HCT116 (cell line): ENCODE data around the gene GPD1L. TPM values are rescaled to one million over a fixed set of nuclear protein-coding genes. Genes with fewer than 3 reads are reported as not detected.

Experiments
- ATAC-seq: fragments of 200-7000 bp; cut with Tn5 transposase; 2 replicates; pipeline ENCODE4 v1.9.1; 2020; ENCODE audit warnings: mild to moderate bottlenecking, moderate library complexity
- BruUV-seq: library from RNA; stranded (reverse); fragments of 400-500 nt; replicated peaks from 2 replicates; lab custom pipeline; 2021; lab: Mats Ljungman, UMichigan
- CTCF ChIA-PET: fragments of 300-600 bp; sonication (Branson Sonifier 250); formaldehyde crosslinking; loops from one replicate; lab custom pipeline; 2021; ENCODE audit warnings: antibody characterized with exemption; lab: Charles Lee
- POLR2A ChIA-PET: fragments of 300-600, 350-600 bp; sonication (Branson Sonifier 250); formaldehyde crosslinking; loops from one replicate; lab custom pipeline; 2021; ENCODE audit warnings: antibody characterized with exemption; lab: Charles Lee
- RAD21 ChIA-PET, 2 experiments: fragments of 300-600 bp; sonication (Branson Sonifier 250); formaldehyde crosslinking; loops; one replicate each; lab custom pipeline; 2023; ENCODE audit warnings: low total read pairs in 2 of 2; ENCODE audit not compliant: uncharacterized antibody in 2 of 2, unreplicated experiment in 2 of 2, low non-redundant PET in 1 of 2; lab: Charles Lee
- DNase-seq: peaks from one replicate; pipeline ENCODE4 v3.0.0-alpha.2; 2010; ENCODE audit warnings: low read depth, low spot score
- H2AFZ ChIP-seq: fragments of 200-600 bp; shearing (Covaris generic), sonication (generic); 2 replicates; pipeline ENCODE4 v1.6.1; 2017; ENCODE audit warnings: low read depth, mixed run types, mixed read lengths, antibody characterized with exemption, low read length; ENCODE audit not compliant: poor library complexity, severe bottlenecking
- H3K27ac ChIP-seq: 2 replicates; pipeline ENCODE4 v1.5.1; 2012; ENCODE audit warnings: low read depth, low read length
- H3K27me3 ChIP-seq: fragments of 200-600 bp; sonication (generic); 2 replicates; pipeline ENCODE4 v1.6.1; 2016; ENCODE audit warnings: mixed run types, low read length, mixed read lengths; ENCODE audit not compliant: insufficient read depth
- H3K36me3 ChIP-seq, 2 experiments: fragments of 200-500 bp in 1 of 2; fragments of 200-600 bp in 1 of 2; sonication (Bioruptor generic) in 1 of 2; sonication (generic) in 1 of 2; 2 replicates each; pipeline versions ENCODE4 v1.5.1 to v1.6.1; 2014 to 2016; ENCODE audit warnings: low read length in 2 of 2, inconsistent platforms in 1 of 2, mixed read lengths in 1 of 2, mixed run types in 1 of 2; ENCODE audit not compliant: insufficient read depth in 2 of 2, control insufficient read depth in 1 of 2
- H3K4me1 ChIP-seq, 2 experiments: fragments of 200-600 bp in 1 of 2; sonication (generic) in 1 of 2; 2 replicates each; pipeline versions ENCODE4 v1.5.1 to v1.6.1; 2012 to 2017; ENCODE audit warnings: low read length in 2 of 2, inconsistent platforms in 1 of 2, mild to moderate bottlenecking in 1 of 2, mixed read lengths in 1 of 2, mixed run types in 1 of 2, moderate library complexity in 1 of 2; ENCODE audit not compliant: insufficient read depth in 2 of 2, control insufficient read depth in 1 of 2
- H3K4me2 ChIP-seq: fragments of 200-600 bp; sonication (generic); 2 replicates; pipeline ENCODE4 v1.6.1; 2017; ENCODE audit warnings: mixed run types, low read length, mixed read lengths
- H3K4me3 ChIP-seq, 2 experiments: fragments of 200-600 bp in 1 of 2; sonication (generic) in 1 of 2; replicated peaks in 1 of 2; 2 replicates each; pipeline ENCODE4 v1.5.1; 2011 to 2016; ENCODE audit warnings: low read length in 2 of 2, control low read depth in 1 of 2, low read depth in 1 of 2, mild to moderate bottlenecking in 1 of 2, mixed read lengths in 1 of 2, mixed run types in 1 of 2
- H3K79me2 ChIP-seq: fragments of 200-600 bp; sonication (generic); 2 replicates; pipeline ENCODE4 v1.6.1; 2017; ENCODE audit warnings: mild to moderate bottlenecking, mixed run types, low read length, moderate library complexity, mixed read lengths; ENCODE audit not compliant: insufficient read depth
- H3K9ac ChIP-seq: fragments of 200-600 bp; sonication (generic); 2 replicates; pipeline ENCODE4 v1.6.1; 2016; ENCODE audit warnings: low read length, mixed read lengths
- H3K9me2 ChIP-seq: fragments of 200-600 bp; sonication (generic), shearing (Covaris generic); 2 replicates; pipeline ENCODE4 v1.6.1; 2017; ENCODE audit warnings: mixed run types, mild to moderate bottlenecking, moderate library complexity; ENCODE audit not compliant: insufficient read depth
- H3K9me3 ChIP-seq, 2 experiments: fragments of 200-500 bp in 1 of 2; fragments of 200-600 bp in 1 of 2; sonication (Bioruptor generic) in 1 of 2; sonication (generic) in 1 of 2; 2 replicates each; pipeline ENCODE4 v1.6.1; 2014 to 2017; ENCODE audit warnings: low read length in 2 of 2, mixed read lengths in 2 of 2, inconsistent platforms in 1 of 2, low read depth in 1 of 2, mild to moderate bottlenecking in 1 of 2, mixed run types in 1 of 2, moderate library complexity in 1 of 2; ENCODE audit not compliant: control insufficient read depth in 1 of 2, insufficient read depth in 1 of 2
- H4K20me1 ChIP-seq: fragments of 200-600 bp; sonication (generic), shearing (Covaris generic); 2 replicates; pipeline ENCODE4 v1.6.1; 2017; ENCODE audit warnings: mixed run types, mild to moderate bottlenecking, moderate library complexity; ENCODE audit not compliant: insufficient read depth
- CBX3 ChIP-seq: IDR thresholded peaks from 2 replicates; pipeline ENCODE4 v1.6.1; 2012; ENCODE audit warnings: low read depth
- POLR2A ChIP-seq: IDR thresholded peaks from 2 replicates; pipeline ENCODE4 v1.7.0; 2011; ENCODE audit warnings: borderline replicate concordance; ENCODE audit not compliant: insufficient read depth, insufficient read length; ENCODE audit errors: extremely low read depth
- RAD21 ChIP-seq: IDR thresholded peaks from 2 replicates; pipeline ENCODE4 v1.6.1; 2012; ENCODE audit warnings: low read depth, mild to moderate bottlenecking
- intact Hi-C: fragments of 100-400 bp; cut with micrococcal nuclease; formaldehyde crosslinking; loops from 2 replicates; pipeline ENCODE4 v1.10.0; 2022
- total RNA-seq: library from RNA; stranded (reverse); gene quantifications from one replicate; pipeline ENCODE4 v1.2.1, GENCODE V29; 2021; ENCODE audit not compliant: unreplicated experiment
- TF ChIP-seq, protein P1 (sequence below): IDR thresholded peaks from 2 replicates; pipeline ENCODE4 v1.6.1; 2012
- TF ChIP-seq, protein P2 (sequence below): IDR thresholded peaks from 2 replicates; pipeline ENCODE4 v1.6.1; 2011; ENCODE audit warnings: mild to moderate bottlenecking, low read length, moderate library complexity; ENCODE audit not compliant: insufficient replicate concordance; ENCODE audit errors: extremely low read depth
- TF ChIP-seq, protein P3 (sequence below), 3 experiments: fragments of 200-600 bp in 1 of 3; sonication (generic) in 1 of 3; IDR thresholded peaks in 2 of 3; conservative IDR thresholded peaks in 1 of 3; 2 replicates each; pipeline ENCODE4 v1.5.1; 2012 to 2017; ENCODE audit warnings: low read depth in 2 of 3, low read length in 2 of 3, antibody characterized with exemption in 1 of 3, borderline replicate concordance in 1 of 3, control low read depth in 1 of 3, mild to moderate bottlenecking in 1 of 3, mixed read lengths in 1 of 3, mixed run types in 1 of 3, moderate library complexity in 1 of 3; ENCODE audit not compliant: insufficient read depth in 1 of 3

Gene GPD1L
- total RNA-seq, 1 experiment from 2014 or later = 21.9 TPM

DNA sequence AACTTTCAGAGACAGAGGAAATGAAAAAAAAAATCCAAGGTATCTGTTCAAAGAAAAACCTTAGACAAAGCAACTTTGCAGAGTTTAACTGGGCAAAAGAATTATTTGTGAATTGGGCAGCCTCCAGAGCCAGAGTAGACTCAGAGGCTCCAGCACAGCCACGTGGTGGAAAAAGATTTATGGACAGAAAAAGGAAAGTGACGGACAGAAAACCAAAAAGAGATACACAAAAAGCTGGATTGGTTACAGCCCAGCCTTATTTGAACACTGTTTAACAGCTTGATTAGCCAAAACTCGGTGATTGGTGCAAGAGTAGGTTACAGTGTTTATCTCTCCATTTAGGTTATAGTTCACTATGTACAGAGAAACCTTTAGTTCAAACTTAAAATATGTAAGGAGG lies 23.7 kb upstream of the GPD1L start:
- Histone ChIP-seq H3K27ac (no peak overlapping the region), H3K36me3 (no peaks in the 10 kb centered on the region), H3K4me2 (no peak overlapping the region), H3K9me3 (no peaks in the 10 kb centered on the region), H2AFZ (no peak overlapping the region), H3K9me2 (no peaks in the 10 kb centered on the region), H3K4me3 (no peak overlapping the region), H3K79me2 (no peaks in the 10 kb centered on the region), H3K27me3 (no peaks in the 10 kb centered on the region), H3K9ac (no peak overlapping the region), H3K4me1 (no peaks in the 10 kb centered on the region), H4K20me1 (no peaks in the 10 kb centered on the region)
- ChIA-PET POLR2A (no interaction called here), CTCF (no interaction called here), RAD21 (no interaction called here)
- BruUV-seq = no TSS peak
- DNase-seq = no peak
- TF ChIP-seq POLR2A = no peak
- TF ChIP-seq, protein P1, sequence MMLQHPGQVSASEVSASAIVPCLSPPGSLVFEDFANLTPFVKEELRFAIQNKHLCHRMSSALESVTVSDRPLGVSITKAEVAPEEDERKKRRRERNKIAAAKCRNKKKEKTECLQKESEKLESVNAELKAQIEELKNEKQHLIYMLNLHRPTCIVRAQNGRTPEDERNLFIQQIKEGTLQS = no peak
- no peak for TF ChIP-seq RAD21
- TF ChIP-seq, protein P2, sequence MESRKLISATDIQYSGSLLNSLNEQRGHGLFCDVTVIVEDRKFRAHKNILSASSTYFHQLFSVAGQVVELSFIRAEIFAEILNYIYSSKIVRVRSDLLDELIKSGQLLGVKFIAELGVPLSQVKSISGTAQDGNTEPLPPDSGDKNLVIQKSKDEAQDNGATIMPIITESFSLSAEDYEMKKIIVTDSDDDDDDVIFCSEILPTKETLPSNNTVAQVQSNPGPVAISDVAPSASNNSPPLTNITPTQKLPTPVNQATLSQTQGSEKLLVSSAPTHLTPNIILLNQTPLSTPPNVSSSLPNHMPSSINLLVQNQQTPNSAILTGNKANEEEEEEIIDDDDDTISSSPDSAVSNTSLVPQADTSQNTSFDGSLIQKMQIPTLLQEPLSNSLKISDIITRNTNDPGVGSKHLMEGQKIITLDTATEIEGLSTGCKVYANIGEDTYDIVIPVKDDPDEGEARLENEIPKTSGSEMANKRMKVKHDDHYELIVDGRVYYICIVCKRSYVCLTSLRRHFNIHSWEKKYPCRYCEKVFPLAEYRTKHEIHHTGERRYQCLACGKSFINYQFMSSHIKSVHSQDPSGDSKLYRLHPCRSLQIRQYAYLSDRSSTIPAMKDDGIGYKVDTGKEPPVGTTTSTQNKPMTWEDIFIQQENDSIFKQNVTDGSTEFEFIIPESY = no peak
- TF ChIP-seq CBX3 = no peak
- TF ChIP-seq, protein P3, sequence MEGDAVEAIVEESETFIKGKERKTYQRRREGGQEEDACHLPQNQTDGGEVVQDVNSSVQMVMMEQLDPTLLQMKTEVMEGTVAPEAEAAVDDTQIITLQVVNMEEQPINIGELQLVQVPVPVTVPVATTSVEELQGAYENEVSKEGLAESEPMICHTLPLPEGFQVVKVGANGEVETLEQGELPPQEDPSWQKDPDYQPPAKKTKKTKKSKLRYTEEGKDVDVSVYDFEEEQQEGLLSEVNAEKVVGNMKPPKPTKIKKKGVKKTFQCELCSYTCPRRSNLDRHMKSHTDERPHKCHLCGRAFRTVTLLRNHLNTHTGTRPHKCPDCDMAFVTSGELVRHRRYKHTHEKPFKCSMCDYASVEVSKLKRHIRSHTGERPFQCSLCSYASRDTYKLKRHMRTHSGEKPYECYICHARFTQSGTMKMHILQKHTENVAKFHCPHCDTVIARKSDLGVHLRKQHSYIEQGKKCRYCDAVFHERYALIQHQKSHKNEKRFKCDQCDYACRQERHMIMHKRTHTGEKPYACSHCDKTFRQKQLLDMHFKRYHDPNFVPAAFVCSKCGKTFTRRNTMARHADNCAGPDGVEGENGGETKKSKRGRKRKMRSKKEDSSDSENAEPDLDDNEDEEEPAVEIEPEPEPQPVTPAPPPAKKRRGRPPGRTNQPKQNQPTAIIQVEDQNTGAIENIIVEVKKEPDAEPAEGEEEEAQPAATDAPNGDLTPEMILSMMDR (IDR thresholded peaks at IDR 0.05 in 2 of 3, conservative IDR thresholded peaks at IDR 0.05 in 1 of 3; ENCODE audit: borderline replicate concordance in 1 of 3, insufficient read depth in 1 of 3, low read depth in 2 of 3, low read length in 2 of 3) = no peak
- intact Hi-C loops = no loop called here
- ATAC-seq = no peak
